ENCODE measurements around the gene ARHGAP25. TPM values are rescaled to one million over a fixed set of nuclear protein-coding genes. Genes with fewer than 3 reads are reported as not detected.

ARHGAP25 gene
- total RNA-seq, 1 donor from 2014 or later = 3.1 TPM

- ATAC-seq = no peak
Measured at GRCh38 chr2:68743531-68743930, 8.9 kb downstream of the ARHGAP25 start.

- ATAC-seq = no peak
Measured at GRCh38 chr2:68744366-68744912, 9.8 kb downstream of the ARHGAP25 start.

DNA sequence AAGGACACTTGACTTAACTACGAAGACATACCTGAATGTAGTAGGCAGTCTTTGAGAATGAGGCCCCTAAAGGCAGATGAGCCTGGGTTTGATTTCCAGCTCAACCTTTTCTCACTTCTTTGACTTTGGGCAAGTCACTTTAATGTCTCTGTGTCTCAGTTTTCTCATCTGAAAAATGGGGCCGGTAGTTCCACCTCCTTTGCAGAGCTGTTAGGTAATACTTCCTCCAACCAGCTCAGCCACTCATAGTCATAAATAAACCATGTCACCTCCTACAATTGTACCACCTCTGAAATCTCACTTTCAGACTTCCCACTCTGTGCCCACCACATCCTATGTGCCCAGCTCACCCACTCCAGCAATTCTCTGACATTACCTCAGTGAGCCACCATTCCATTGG is 10.4 kb downstream of the ARHGAP25 start:
- ATAC-seq = no peak

- no peak for ATAC-seq
Measured at GRCh38 chr2:68746408-68746807, 11.8 kb downstream of the ARHGAP25 start.

- no peak for ATAC-seq
Measured at GRCh38 chr2:68747413-68747812, 12.8 kb downstream of the ARHGAP25 start.

DNA sequence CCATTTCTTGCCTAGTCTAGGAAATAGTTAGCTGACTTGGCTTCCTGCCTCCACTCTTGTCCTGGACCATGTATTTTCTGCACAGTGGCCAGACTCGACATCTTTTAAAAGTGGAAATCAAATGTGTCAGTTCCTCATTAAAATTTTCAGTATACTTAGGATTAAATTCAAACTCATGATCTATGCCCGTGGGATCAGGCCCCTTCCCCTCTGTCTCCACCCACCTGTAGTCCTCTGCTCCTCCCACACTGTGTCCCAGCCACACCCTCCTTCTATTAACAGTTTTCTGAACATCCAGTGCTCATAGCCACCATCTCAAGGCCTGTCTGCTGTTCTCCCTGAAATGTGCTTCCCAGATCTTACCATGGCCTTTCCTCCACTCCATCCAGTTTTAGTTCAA is 13.3 kb downstream of the ARHGAP25 start:
- no peak for ATAC-seq

- no peak for ATAC-seq
Measured at GRCh38 chr2:68748568-68748967, 14.0 kb downstream of the ARHGAP25 start.

DNA sequence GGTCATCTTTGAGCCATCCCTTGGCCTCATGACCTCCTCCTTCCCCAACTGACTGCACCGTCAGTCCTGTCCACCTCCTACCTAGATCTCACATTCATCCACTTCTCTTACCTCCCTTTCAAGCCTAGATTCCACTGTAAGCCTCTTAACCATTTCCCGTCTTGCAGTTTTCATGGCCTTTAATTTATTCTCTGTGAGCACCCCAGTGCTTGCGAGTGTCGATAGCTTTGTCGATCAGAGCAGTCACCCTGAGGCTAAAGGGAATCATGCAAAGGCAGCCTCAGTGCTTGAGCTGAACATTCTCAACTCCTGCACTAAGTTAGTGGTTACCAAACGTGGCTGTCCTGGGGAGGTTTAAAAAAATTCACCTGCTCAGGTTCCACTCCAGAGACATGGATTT is 14.7 kb downstream of the ARHGAP25 start:
- no peak for ATAC-seq

GRCh38 chr2:68750592-68751396 is 16.2 kb downstream of the ARHGAP25 start:
- no peak for ATAC-seq

- ATAC-seq = peak; percentile 94
Measured at GRCh38 chr2:68751397-68752339, 17.1 kb downstream of the ARHGAP25 start.

DNA sequence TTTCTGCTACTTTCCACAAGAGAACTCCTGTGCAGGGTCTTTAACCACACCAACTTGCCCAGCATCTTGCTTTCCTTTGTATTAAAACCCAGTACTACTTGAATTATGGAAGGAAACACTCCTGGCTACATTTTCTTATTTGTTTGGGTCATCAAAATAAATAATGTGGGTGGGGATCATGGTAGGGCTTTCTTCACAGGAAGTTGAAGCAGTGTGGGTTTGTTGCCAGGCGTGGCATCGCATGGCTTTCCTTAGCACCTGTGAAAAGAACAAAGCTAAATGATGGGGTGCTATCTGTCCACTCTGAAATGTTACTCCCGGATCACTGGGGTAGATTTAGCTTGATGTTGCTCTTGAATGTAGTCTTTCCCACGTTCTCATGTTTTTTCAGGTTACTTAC is 18.7 kb downstream of the ARHGAP25 start:
- ATAC-seq = no peak

DNA sequence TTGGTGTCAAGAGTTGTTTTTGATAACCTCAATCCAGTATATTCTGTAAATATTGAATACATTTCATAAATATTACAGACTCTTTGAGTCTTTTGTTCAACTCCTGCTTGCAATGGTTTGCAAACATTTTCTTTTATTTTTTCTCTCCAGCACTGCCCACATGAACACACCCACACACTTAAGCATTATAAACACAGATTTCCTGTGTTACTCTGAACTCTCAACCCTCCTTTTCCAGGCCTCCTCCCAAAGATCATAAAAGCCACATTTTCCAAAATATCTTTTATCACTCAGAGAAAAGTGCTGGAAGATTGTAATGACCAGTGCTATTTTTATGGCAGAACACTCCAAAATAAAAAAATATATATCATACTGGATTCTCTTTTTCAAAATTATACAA is 20.5 kb downstream of the ARHGAP25 start:
- no peak for ATAC-seq

DNA sequence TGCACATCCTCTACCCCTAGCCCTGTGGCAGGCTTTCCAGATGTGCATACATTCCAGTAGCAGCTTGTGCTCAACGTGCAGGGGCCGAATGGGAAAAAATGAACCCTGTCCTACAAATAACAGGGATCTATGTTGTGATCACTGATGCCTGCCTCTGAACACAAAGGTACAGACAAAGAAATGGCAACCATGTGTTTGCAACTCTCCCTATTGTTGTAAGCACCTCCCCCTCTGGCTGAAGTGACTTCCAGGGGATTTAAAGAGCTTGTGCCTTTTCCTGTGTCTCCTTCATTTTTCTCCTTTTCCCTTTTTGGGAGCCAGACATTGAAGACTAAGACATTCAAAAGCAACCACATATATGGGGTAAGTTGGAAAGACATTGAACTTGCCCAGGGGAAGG is 21.6 kb downstream of the ARHGAP25 start:
- no peak for ATAC-seq

DNA sequence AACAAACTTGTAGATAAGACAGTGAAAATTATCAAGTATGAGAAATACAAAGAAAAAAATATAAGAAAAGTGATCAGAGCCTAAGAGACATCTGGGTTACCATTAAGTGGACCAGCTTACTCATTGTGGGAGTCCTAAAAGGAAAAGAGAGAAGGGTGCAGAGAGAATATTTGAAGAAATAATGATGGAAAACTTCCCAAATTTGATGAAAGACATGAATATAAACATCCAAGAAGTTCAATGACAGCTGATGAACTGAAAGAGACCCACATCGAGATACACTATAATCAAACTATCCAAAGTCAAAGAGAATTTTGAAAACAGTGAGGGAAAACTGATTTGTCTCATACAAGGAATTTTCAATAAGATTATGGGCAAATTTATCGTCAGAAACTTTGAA is 22.5 kb downstream of the ARHGAP25 start:
- ATAC-seq = no peak

- ATAC-seq = no peak
Measured at GRCh38 chr2:68762100-68762499, 27.5 kb downstream of the ARHGAP25 start.

GRCh38 chr2:68762665-68763064 is 28.1 kb downstream of the ARHGAP25 start:
- no peak for ATAC-seq

DNA sequence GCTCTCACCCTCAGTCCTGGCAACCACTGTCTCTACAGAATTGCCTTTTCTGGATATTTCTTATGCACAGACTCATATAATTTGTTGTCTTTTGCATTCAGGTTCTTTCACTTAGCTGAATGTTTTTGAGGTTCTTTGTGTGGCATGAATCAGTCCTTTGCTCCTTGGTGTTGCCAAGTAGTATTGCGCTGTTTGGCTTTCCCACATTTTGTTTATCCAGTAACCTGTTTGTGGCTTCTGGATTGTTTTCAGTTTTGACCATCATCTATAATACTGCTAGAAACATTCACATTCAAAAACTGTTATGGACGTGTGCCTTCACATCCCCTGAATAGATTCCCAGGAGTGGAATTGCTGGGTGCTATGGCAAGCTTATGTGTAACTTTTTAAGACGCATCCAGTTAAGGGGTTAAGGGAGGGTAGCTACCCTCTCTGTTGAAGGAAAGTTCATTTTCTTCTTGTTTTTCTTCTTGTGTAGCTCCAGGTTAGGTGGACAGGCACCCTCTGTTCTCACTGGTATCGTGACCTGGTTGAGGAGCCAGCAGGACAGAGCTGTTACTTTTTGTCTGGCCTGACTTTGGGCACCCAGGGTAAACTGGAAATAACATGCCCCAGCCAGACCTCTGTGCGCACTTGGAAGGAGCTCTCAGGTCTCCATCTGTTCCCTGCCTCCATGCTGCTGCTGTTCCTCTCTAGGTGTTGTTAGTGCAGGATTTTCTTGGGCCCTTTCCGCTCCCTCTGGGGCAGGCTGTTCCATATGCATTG is 29.6 kb downstream of the ARHGAP25 start:
- ATAC-seq = no peak

- ATAC-seq = no peak
Measured at GRCh38 chr2:68764806-68765311, 30.2 kb downstream of the ARHGAP25 start.

DNA sequence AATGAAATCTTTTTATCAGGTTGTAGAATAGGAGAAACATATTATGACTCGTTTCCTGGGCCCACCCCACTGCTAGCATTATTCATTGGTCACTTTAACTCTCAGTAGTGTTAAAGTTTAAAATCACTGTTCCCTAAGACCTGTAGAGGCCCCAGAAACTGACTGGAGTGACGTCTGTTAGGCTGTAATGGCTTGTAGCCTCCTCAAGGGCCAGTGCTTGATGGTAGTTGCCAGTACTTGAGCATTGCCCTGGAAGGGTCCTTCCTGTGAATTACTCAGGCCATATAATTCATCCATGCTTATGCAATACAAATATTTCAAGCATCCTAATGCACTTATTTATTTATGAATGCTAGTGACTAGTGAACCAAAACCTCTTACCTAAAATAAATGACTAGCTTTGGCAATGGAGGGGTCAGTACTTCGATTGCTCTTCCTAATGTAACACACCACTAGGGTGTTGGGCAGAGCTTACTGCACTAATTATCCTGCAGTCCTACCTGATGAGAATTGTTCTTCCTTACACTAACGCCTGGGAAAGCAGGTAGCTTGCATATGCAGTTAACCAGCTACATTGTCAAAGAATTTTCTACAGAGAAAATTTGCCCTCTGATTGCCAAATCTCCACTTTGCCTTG is 31.2 kb downstream of the ARHGAP25 start:
- no peak for ATAC-seq

- ATAC-seq = peak; percentile 69
Measured at GRCh38 chr2:68766376-68766845, 31.8 kb downstream of the ARHGAP25 start.
